ENCODE results near the gene PLEKHM3. TPM values are rescaled to one million over a fixed set of nuclear protein-coding genes. Genes with fewer than 3 reads are reported as not detected.

Gene PLEKHM3
- total RNA-seq, 1 experiment from 2014 or later, result 2.5 TPM

GRCh38 chr2:207870814-207871213, 154.5 kb downstream of the PLEKHM3 start:
- CTCF ChIA-PET, result no interaction called here

GRCh38 chr2:207869784-207870778, 155.2 kb downstream of the PLEKHM3 start:
- Histone ChIP-seq H3K4me3 (ENCODE audit: low read depth in 2 of 2, low read length in 2 of 2) (no peak overlapping the region), H3K36me3 (ENCODE audit: control insufficient read depth, insufficient read depth, low read length) (no peaks in the 10 kb centered on the region), H3K27me3 (ENCODE audit: control insufficient read depth, insufficient read depth, low read length) (no peaks in the 10 kb centered on the region), H3K4me1 (ENCODE audit: control insufficient read depth, insufficient read depth, low read length) (no peaks in the 10 kb centered on the region), H3K27ac (ENCODE audit: low read length) (no peak overlapping the region), H3K9me3 (ENCODE audit: control insufficient read depth, insufficient read depth, low read depth, low read length) (no peaks in the 10 kb centered on the region)
- no peak for DNase-seq (ENCODE audit: low read depth, low spot score)
- in situ Hi-C loops (cut with HindIII; ENCODE audit: low pct_unique_long_range_greater_than_20kb, low sequenced_read_pairs), result no loop called here
- intact Hi-C loops (cut with micrococcal nuclease; ENCODE audit: unreplicated experiment), result no loop called here
- no TSS peak for BruUV-seq (replicated peaks)
- no peak for ATAC-seq
- CTCF ChIA-PET, result no interaction called here
- TF ChIP-seq, protein P1, sequence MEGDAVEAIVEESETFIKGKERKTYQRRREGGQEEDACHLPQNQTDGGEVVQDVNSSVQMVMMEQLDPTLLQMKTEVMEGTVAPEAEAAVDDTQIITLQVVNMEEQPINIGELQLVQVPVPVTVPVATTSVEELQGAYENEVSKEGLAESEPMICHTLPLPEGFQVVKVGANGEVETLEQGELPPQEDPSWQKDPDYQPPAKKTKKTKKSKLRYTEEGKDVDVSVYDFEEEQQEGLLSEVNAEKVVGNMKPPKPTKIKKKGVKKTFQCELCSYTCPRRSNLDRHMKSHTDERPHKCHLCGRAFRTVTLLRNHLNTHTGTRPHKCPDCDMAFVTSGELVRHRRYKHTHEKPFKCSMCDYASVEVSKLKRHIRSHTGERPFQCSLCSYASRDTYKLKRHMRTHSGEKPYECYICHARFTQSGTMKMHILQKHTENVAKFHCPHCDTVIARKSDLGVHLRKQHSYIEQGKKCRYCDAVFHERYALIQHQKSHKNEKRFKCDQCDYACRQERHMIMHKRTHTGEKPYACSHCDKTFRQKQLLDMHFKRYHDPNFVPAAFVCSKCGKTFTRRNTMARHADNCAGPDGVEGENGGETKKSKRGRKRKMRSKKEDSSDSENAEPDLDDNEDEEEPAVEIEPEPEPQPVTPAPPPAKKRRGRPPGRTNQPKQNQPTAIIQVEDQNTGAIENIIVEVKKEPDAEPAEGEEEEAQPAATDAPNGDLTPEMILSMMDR (IDR thresholded peaks at IDR 0.05), result no peak
- TF ChIP-seq TCF7L2 (IDR thresholded peaks at IDR 0.05; ENCODE audit: low read depth, low read length), result no peak
- POLR2A ChIA-PET, result no interaction called here

More at GRCh38 chr2:207870814-207871213, 154.5 kb downstream of the PLEKHM3 start:
- Histone ChIP-seq H3K27ac (ENCODE audit: low read length) (no peak overlapping the region), H3K9me3 (ENCODE audit: control insufficient read depth, insufficient read depth, low read depth, low read length) (no peaks in the 10 kb centered on the region), H3K27me3 (ENCODE audit: control insufficient read depth, insufficient read depth, low read length) (no peaks in the 10 kb centered on the region), H3K36me3 (ENCODE audit: control insufficient read depth, insufficient read depth, low read length) (no peaks in the 10 kb centered on the region), H3K4me3 (ENCODE audit: low read depth in 2 of 2, low read length in 2 of 2) (no peak overlapping the region), H3K4me1 (ENCODE audit: control insufficient read depth, insufficient read depth, low read length) (no peaks in the 10 kb centered on the region)
- no TSS peak for BruUV-seq (replicated peaks)
- no peak for TF ChIP-seq POLR2AphosphoS5 (IDR thresholded peaks at IDR 0.05; ENCODE audit: low read depth, low read length)
- TF ChIP-seq TCF7L2 (IDR thresholded peaks at IDR 0.05; ENCODE audit: low read depth, low read length), result no peak
- TF ChIP-seq, protein P2, sequence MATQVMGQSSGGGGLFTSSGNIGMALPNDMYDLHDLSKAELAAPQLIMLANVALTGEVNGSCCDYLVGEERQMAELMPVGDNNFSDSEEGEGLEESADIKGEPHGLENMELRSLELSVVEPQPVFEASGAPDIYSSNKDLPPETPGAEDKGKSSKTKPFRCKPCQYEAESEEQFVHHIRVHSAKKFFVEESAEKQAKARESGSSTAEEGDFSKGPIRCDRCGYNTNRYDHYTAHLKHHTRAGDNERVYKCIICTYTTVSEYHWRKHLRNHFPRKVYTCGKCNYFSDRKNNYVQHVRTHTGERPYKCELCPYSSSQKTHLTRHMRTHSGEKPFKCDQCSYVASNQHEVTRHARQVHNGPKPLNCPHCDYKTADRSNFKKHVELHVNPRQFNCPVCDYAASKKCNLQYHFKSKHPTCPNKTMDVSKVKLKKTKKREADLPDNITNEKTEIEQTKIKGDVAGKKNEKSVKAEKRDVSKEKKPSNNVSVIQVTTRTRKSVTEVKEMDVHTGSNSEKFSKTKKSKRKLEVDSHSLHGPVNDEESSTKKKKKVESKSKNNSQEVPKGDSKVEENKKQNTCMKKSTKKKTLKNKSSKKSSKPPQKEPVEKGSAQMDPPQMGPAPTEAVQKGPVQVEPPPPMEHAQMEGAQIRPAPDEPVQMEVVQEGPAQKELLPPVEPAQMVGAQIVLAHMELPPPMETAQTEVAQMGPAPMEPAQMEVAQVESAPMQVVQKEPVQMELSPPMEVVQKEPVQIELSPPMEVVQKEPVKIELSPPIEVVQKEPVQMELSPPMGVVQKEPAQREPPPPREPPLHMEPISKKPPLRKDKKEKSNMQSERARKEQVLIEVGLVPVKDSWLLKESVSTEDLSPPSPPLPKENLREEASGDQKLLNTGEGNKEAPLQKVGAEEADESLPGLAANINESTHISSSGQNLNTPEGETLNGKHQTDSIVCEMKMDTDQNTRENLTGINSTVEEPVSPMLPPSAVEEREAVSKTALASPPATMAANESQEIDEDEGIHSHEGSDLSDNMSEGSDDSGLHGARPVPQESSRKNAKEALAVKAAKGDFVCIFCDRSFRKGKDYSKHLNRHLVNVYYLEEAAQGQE (IDR thresholded peaks at IDR 0.05; ENCODE audit: insufficient read depth in 1 of 2, low read depth in 2 of 2, low read length in 1 of 2), result no peak
- TF ChIP-seq, protein P1 (IDR thresholded peaks at IDR 0.05), result no peak
- no peak for TF ChIP-seq SIN3A (IDR thresholded peaks at IDR 0.05; ENCODE audit: borderline replicate concordance, insufficient read depth, low read depth, low read length)
- POLR2A ChIA-PET, result no interaction called here
- in situ Hi-C loops (cut with HindIII; ENCODE audit: low pct_unique_long_range_greater_than_20kb, low sequenced_read_pairs), result no loop called here
- intact Hi-C loops (cut with micrococcal nuclease; ENCODE audit: unreplicated experiment), result no loop called here
- DNase-seq (ENCODE audit: low read depth, low spot score), result no peak
- no peak for ATAC-seq

Data from Panc1 (cell line).